GM21825 (cell line): ENCODE data around the gene RIMBP2.

Source experiments
- ATAC-seq: cut with Tn5 transposase; IDR thresholded peaks from one replicate; pipeline ENCODE4 v1.9.1; 2021; ENCODE audit warnings: mild to moderate bottlenecking, moderate library complexity; ENCODE audit not compliant: unreplicated experiment

The RIMBP2 gene

DNA sequence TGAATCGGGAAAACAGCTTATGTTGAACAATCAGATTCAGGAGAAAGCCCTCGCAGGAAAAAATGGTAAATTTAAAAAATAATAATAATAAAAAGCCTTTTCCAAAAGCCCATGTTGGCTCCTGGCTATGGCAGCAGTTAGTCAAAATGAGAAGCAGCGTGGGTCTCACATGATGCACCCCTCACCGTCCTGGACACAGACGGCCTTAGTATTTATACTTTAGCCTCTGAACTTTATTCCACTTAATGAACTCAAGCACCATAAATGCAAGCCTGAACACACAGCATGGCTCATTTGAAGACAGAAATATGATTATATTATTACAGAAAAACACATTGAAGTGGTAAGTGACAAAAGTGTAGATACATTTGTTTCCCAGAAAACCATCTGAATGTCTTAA lies 160.9 kb downstream of the RIMBP2 start:
- no peak for ATAC-seq

DNA sequence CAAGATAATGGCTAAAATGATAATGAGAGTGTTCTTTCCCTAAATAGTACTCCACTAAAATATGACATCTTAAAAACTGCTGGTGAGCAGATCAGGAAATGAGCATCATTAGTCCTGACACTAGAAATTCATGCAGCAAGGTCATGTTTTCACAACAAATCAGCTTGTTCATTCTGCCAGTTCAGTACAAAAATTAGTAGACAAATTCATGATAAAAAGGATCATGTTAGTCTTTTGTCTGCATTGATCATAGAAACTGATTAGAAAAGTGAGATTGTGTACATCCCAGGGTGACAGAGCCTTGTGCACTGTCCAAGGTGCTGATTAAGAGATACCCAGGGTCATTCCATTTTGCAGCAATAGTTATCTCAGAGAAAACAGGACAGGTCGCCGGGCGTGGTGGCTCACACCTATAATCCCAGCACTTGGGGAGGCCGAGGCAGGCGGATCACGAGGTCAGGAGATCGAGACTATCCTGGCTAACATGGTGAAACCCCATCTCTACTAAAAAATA lies 163.6 kb downstream of the RIMBP2 start:
- ATAC-seq: no peak

DNA sequence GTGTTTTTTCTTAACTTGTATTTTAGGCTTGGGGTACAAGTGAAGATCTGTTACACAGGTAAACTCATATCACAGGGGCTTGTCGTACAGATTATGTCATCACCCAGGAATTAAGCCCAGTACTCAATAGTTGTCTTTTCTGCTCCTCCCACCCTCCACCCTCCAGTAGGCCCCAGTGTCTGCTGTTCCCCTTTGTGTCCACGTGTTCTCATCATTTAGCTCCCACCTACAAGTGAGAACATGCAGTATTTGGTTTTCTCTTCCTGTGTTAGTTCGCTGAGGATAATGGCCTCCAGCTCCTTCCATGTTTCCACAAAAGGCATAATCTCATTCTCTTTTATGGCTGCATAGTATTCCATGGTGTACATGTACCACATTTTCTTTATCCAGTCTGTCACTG lies 166.7 kb downstream of the RIMBP2 start:
- ATAC-seq: no peak

DNA sequence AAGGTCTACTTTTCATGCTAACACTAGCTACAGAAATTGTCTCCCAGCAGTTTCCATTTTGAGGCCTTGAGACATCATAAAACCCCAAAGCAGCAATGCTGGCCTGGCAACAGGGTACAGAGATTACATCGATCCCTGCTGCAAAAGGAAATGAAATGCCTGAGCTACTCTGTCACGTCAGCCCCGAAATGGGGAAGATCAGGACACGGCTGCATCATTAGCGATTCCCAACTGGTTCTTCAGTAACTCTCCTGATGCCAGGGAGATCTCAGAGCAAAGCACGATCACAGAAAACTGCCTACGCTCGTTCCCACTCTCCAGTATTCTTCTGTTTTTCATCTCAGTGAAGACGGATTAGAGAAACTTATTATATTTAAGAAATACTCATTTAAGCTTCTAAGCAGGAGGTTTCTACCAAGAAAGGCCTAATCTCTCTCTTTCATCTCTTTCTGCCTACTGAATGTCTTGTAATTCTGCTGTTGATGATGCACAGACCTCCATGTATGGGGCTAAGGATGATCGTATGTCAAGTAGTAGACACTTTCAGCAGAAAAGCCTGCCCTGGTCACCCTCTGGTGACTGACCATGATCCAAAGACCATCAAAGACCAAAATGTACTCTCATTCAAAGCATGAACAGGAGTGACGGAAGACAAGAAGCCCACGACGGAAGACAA lies 168.5 kb downstream of the RIMBP2 start:
- ATAC-seq: no peak

DNA sequence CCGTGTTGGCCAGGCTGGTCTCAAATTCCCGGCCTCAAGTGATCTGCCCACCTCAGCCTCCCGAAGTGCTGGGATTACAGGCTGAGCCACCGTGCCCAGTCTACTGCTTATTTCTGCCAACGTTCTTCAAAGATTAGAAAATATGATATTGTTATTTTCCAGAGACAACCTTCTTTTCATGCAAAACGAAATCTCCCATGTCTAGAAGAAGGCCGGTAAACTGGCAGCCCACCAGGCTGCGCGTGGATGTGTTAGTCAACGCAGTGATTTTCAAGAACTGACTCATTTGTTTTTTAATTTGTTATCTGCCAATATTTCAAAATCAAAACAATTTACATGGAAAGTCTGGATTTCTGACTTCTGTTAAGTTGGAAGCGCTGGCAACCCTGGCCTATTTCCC lies 169.6 kb downstream of the RIMBP2 start:
- ATAC-seq: no peak

DNA sequence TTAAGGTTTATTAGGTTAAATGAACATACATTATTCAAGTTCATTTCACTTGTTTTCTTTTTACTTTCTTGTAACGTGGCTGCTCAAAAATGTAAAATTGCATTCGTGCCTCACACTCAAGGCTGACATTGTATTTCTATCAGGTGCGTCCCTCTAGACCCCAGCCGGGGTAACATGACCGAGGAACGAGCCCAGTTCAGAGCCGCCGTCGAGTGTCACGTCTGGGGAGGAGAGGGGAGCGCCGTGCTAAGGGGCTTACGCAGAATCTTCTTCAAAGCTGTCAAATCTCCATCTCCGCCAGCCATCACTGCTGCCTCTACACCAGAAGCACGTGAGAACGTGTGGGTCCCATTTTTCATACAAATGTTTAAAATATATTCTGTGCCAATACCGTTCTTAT lies 170.6 kb downstream of the RIMBP2 start:
- no peak for ATAC-seq

DNA sequence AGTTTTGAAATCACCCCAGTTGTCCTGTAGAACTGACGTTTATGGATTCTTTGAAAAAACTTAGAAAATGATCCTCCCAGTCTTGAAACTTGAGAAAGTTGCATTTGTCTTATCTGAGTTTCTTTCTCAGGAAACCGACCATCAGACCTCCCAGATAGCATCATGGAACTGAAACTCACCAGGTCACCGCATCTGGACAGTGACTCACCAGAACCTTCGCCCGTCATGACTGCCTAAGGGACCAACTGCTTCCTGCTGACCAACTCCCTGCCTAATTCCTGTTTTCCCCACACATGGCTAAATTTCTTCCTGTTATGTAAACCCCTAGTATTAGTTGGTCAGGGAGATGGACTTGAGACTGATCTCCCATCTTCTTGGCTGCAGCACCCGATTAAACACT lies 175.7 kb downstream of the RIMBP2 start:
- ATAC-seq: no peak

DNA sequence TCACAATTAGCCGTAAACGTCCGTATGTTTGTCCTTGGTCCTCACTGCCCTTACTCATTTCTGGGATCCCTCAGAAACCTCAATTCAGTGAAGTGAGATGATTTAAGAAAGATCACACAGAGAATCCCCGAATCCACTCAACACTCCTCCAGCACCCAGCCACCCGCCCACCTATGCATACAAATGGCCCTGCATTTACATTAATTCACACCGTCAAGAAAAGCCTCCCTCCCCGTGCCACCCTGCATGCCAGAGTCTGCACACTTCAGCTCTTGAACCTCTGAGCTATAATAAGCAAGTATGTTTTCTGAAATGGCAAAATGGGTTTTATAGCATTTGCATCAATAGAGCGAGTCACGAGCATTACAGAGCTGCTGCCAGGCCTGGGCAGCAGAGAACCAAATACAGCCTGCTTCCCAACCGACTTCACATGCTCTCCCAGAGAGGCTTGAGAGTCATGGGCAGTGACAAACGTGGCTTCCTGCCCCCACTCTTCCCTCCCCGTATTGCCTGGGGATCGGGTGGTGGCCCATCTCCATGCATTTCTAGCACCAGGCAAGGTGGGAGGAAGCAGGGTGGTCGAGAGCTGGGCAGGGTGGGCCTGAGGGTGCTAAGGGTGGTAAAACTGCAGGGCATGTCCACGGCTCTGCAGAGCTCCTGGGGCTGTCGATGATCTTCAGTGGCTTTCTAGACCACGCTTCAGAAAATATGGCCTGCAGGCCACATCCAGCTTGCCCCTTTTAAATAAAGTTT lies 177.6 kb downstream of the RIMBP2 start:
- ATAC-seq: no peak

DNA sequence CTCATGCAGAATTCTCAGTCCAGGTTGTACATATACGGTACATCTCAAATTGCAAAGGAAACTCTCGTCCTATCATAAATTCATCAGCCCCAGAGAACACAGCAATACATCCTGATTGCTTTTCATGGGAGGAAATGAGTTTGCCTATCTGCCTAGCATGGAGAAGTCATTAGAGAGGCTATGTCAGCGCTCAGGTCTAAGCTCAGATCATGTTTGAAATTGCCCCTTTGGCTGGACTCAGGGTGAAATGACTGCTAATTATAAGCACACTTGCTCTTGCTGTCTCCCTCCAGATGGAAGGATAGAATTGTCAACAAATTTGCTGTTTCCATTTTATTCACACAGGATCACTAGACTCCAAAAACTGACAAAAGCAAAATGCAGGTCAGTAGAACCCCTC lies 178.4 kb downstream of the RIMBP2 start:
- no peak for ATAC-seq

DNA sequence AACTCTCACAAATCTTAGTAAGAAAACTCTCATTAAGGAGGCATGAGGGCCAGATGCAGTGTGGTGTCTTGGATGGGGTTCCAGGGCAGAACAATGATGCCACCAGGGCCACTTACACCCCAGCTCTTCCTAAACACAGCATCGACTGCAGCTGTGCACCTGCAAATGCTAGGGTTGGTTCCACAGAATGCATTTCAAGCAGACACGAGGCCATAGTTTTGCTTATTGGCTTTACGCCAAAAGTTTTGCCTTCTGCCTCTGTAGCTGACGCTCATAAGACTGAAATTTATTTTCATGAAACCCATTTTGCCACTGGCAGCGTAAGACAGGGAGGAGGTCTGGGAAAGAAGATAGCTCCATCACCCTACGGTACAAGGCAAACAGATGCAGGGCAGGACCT lies 179.0 kb downstream of the RIMBP2 start:
- no peak for ATAC-seq

DNA sequence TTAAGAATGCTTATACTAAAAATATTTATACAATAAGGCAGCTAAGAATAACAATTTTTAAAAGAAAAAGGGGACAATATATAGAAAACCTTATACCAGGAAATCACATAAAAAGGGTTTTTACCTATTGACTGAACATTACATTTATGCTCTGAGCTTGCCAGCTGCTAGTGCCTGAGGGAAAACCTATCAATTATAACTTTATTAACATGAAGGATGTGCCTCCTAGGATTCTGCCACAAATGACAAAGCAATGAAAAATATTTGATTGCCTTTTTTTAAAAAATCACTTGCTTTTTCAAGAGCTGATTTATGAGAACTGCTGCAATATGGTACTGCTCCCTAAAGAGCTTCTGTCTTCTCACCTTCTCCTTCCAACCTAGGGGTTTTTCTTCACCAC lies 185.7 kb downstream of the RIMBP2 start:
- no peak for ATAC-seq

DNA sequence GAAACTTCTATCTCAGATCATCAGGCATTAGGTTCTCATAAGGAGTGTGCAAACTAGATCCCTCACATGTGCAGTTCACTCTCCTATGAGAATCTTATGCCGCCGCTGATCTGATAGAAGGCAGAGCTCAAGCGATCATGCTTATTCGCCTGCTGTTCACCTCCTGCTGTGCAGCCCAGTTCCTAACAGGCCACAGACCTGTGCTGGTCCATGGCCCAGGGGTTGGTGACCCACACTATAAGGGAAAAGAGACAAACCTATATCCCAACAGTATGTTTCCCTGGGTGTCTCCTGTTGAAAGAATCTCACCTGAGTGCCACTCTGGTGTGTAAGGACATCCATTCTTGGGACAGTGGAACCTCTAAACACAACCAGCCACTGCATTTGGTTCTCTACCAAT lies 186.3 kb downstream of the RIMBP2 start:
- ATAC-seq: no peak

DNA sequence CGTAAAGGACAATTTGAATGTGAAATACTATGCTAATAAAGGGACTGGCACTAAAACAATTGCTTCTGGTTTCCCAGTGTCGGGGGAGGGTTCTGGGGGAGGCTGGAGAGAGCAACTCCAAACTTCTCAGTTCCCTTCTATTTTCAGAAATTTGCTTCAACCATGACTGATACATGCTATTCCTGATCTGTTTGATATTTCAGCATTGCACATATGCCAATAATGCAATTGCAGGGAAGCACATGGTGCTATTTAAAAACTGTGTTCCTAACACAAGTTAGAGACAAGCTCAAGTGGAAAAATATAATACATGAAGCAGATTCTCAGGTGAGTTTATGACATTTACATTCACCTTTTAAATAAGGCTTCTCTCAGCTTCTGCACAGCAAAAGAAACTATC lies 188.9 kb downstream of the RIMBP2 start:
- no peak for ATAC-seq

DNA sequence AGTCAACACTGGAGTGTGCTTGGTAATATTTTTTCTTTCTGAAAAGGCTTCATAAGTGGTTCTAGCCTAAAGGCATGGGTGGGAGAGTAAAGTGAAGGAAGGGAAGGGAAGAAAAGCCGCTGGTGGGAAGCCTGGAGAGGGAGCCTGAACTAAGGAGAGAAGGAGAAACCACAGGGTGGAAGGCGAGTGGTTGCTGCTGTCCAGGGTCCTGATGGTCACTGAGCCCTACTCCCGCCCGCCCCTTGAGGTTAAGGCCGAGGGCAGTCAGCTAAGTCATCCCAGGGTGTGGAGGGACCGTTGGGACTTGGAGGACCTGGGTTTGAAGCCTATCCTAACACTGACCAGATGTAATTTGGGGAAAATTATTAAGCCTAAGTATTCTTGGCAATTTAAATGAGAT lies 189.3 kb downstream of the RIMBP2 start:
- no peak for ATAC-seq

DNA sequence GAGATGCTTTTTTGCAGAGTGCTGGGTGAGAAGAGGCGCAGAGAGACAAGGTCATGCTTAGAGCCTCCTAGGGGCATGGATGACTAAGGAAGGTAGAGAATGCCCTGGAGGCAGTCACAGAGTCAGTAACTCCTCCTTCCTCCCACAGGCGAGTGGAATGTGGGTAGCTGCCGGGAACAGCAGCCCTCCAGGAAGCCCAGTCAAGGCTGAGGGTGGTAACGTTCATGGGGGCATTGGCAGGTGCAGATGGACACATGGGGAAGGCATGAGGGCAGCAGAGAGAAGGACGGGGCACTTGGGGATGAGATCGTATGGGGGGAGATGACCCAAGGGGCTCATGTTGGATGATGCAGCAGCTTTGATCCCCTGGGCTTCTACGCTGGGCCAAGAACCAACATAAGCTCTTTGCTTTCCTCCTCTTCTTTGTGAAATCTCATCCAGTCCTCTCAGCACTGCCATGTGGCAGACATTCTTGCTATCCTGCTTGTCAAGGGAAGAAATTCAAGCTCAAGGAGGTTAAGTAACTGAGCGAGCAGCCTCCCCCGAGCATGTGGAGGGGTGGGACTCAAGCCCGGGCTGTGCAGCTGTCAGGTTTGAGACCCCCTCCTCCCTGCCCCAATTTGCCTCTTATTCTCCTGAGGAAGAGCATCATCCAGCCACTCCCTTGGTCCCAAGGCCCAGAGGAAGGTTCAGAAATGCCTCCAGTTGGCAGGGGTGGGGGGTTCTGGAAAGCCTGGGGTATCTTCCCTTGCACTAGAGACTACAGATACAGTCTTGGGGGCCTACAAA lies 190.5 kb downstream of the RIMBP2 start:
- no peak for ATAC-seq

DNA sequence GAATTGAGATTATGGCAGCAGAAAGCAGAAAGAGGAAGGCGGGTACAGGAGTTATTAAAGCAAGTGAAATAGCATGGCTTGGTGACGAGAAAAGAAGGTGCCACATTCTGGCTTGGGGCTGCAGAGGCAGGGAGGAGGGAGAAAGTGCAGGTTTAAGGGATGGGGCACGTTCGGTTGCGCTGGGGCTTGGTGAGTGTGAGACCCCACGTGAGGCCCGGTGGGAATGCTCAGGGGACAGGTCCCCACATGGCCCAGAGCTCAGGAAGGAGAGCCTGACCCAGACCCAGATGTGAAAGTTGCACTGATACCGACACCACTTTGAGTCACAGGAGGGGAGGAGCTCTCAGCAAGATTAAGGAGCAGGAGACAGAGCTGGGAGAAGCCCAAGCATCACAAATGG lies 191.3 kb downstream of the RIMBP2 start:
- no peak for ATAC-seq

DNA sequence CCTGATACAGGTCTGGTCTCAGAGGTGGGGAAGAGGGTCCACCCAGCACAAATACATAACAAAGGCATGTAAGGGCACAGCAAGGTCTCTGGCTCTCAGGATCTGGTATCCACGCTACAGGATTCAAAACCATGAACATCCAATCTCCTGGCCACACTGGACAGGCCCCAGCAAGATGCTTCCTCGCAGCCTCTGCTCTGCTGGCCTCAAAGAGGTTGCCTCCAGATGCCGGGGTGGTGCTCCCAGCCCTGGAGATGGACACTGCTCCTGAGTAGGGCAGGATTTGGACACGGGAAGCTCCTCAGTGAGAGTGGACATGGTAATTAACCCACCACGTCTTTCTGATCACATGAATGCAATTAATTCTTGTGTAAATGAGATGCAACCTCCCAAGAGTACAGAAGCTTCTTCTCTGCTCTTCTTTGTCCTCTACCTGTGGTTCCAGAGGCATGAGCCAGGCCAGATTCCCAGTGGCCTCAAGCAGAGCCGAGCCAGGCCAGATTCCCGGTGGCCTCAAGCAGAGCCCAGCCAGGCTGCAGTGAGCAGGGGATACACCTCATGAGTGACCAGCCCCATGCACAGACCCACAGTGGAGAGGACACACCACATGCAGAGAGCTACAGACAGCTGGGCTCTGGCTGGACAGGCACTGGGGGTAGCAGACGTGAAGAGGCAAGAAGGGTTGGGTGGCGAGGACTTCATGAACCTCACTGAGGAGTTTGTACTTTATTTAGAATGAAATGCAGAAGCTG lies 192.1 kb downstream of the RIMBP2 start:
- no peak for ATAC-seq

DNA sequence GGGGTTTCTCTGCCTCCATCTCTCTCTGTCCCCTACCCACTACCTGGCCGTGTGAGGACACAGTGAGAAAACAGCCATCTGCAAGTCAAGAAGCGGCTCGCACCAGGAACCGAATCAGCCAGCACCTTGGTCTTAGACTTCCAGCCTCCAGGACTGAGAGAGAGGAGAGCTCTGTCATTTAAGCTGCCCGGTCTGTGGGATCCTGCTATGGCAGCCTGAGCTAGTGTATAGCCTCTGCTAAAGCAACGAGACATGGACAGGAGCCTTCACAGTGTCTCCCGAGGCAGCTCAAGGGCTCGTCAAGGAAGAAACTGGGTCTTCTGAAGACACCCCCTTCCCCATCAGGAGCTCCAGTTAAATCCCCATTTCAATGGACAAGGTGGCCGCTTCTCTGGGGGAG lies 192.9 kb downstream of the RIMBP2 start:
- ATAC-seq: no peak

DNA sequence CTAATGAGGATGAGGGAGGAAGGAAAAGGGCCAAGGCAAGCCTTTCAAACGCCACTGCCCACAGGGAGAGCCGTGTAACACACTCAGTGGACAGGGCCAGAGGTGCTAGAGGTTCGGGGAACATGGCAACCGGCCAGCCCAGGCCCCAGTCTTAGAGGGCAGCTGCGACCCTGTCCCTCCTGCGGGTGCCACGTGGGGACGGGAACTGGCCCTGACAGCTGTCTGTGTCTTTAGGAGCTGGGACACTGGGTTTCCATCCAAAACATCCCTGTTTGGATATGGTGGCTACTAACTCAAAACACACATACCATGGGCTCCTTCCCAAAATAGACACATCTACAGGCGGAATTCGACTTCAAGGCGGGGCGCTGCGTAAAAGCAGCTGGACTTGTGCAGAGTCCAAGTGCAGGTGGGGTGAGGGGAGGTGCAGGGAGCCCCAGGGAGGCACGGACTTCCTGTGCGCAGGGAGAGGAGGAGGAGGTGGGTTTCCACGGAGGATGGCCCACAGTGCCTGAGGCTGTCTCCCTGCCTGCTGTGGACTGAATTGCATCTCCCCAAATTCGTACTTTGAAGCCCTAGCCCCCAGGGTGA lies 193.8 kb downstream of the RIMBP2 start:
- no peak for ATAC-seq

DNA sequence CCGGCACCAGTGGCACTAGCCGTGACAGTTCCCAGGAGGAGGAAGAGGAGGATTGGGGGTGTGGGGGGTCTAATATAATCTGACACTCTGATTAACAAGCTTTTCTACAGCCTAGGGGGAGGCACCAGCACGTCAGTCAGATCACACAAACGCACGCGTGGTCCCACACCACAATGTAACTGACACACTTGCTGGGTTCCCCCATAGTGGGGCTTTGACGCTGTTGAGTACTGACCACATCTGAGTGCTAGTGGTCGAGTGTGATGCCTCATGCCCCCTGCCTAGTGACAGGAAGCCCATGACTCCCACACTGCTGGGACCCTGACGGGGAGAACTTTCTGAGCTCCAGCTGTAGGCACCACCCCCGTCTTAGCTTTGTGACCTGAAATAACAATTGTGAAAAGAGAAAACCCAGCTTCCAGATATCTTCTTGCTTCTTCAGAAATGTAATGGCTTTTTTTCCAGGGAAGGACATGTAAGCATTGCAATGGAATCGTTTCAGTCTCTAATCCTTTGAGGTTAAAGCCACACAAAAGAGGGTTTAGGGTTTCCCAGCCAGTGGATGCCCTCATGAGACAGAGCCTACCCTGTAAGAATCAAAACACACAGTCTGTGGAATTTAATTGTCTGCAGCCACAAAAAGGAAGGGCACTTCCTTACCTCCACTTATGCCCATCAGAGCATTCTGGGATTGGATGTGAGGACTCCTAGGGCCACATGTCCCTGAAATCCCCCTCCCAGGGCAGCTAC lies 194.5 kb downstream of the RIMBP2 start:
- no peak for ATAC-seq
